A673 (cell line): Measurements from ENCODE around the gene SUPT20HL2. TPM values are rescaled to one million over a fixed set of nuclear protein-coding genes. Genes with fewer than 3 reads are reported as not detected.

Source experiments
- BruUV-seq: library from RNA; stranded (reverse); fragments of 400-500 nt; replicated peaks from 2 replicates; lab custom pipeline; 2021; lab: Mats Ljungman, UMichigan
- CTCF ChIA-PET: fragments of 300-600 bp; sonication (Branson Sonifier 250); formaldehyde crosslinking; loops from one replicate; lab custom pipeline; 2022; ENCODE audit warnings: antibody characterized with exemption; lab: Charles Lee
- POLR2A ChIA-PET: fragments of 300-600 bp; sonication (Branson Sonifier 250); formaldehyde crosslinking; loops from one replicate; lab custom pipeline; 2022; ENCODE audit warnings: antibody characterized with exemption; ENCODE audit not compliant: low non-redundant PET; lab: Charles Lee
- DNase-seq: peaks from one replicate; pipeline ENCODE4 v3.0.0-alpha.2; 2015; ENCODE audit warnings: low spot score
- H3K27ac ChIP-seq: fragments of 200-600 bp; sonication (generic); 2 replicates; pipeline ENCODE4 v1.5.1; 2016; ENCODE audit warnings: mixed run types, low read depth, mild to moderate bottlenecking, mixed read lengths, antibody characterized with exemption, low read length; ENCODE audit not compliant: poor library complexity, severe bottlenecking
- H3K27me3 ChIP-seq: fragments of 200-600 bp; sonication (generic); replicated peaks from 2 replicates; pipeline ENCODE4 v1.6.1; 2017; ENCODE audit warnings: mixed run types, low read depth, mild to moderate bottlenecking, mixed read lengths, antibody characterized with exemption, low read length; ENCODE audit not compliant: insufficient read depth, poor library complexity
- H3K36me3 ChIP-seq: fragments of 200-600 bp; sonication (generic); 2 replicates; pipeline ENCODE4 v1.6.1; 2016; ENCODE audit warnings: mixed run types, mild to moderate bottlenecking, mixed read lengths, antibody characterized with exemption, low read length; ENCODE audit not compliant: insufficient read depth, poor library complexity, severe bottlenecking
- H3K4me1 ChIP-seq: fragments of 200-600 bp; sonication (generic); 2 replicates; pipeline ENCODE4 v1.6.1; 2017; ENCODE audit warnings: mixed run types, mild to moderate bottlenecking, mixed read lengths, antibody characterized with exemption, low read length; ENCODE audit not compliant: insufficient read depth, poor library complexity, severe bottlenecking
- H3K4me3 ChIP-seq: fragments of 200-600 bp; sonication (generic); 2 replicates; pipeline ENCODE4 v1.5.1; 2016; ENCODE audit warnings: low read depth, mixed run types, mild to moderate bottlenecking, mixed read lengths, low read length; ENCODE audit not compliant: poor library complexity, severe bottlenecking
- H3K9me3 ChIP-seq: fragments of 200-600 bp; sonication (generic); 2 replicates; pipeline ENCODE4 v1.6.1; 2016; ENCODE audit warnings: mixed run types, low read depth, mild to moderate bottlenecking, mixed read lengths, antibody characterized with exemption, low read length; ENCODE audit not compliant: poor library complexity, severe bottlenecking
- CTCF ChIP-seq: fragments of 300-800, 200-600 bp; sonication (generic); conservative IDR thresholded peaks from 2 replicates; pipeline ENCODE4 v1.5.1; 2017; ENCODE audit warnings: low read depth, mild to moderate bottlenecking, antibody characterized with exemption, low read length, moderate library complexity, mixed read lengths
- EZH2 ChIP-seq: fragments of 200-600 bp; sonication (generic); IDR thresholded peaks from 2 replicates; pipeline ENCODE4 v1.6.1; 2017; ENCODE audit warnings: borderline replicate concordance, low read depth, mild to moderate bottlenecking, mixed read lengths, antibody characterized with exemption, low read length; ENCODE audit not compliant: poor library complexity, severe bottlenecking
- intact Hi-C: fragments of 100-400 bp; cut with micrococcal nuclease; formaldehyde crosslinking; loops from one replicate; pipeline ENCODE4 v1.10.0; 2022; ENCODE audit not compliant: unreplicated experiment
- total RNA-seq: library from RNA; stranded (reverse); gene quantifications from 2 replicates; pipeline ENCODE4 v1.2.3, GENCODE V29; 2021

The SUPT20HL2 gene
- total RNA-seq, 1 experiment from 2014 or later, result not detected

DNA sequence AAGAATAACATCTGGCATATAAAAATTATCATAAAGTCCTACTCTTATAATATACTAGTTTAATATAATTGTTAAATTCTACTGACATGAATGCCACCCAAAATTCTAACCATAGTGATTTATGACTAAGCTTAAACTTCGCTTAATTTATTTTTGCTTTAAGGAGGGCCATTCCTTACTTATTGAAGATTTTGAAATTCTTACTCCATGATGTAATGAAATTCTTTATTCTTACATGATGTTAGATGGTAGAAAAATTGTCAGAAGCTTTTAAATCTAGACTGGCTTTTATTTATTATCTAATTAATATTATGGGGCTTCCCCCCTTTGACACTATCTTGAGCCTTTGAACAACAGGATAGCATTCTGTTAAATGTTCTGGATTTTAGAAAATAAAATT, 19.5 kb upstream of the SUPT20HL2 start:
- DNase-seq, result peak; percentile 30
- Histone ChIP-seq H3K36me3 (no peaks in the 10 kb centered on the region), H3K27ac (no peak overlapping the region), H3K9me3 (no peaks in the 10 kb centered on the region), H3K4me3 (no peak overlapping the region), H3K4me1 (peaks cover 8% of the 10 kb centered on the region), H3K27me3 (peaks cover 11% of the 10 kb centered on the region)
- intact Hi-C loops, result no loop called here
- ChIA-PET CTCF (no interaction called here), POLR2A (no interaction called here)
- no TSS peak for BruUV-seq
- TF ChIP-seq CTCF (no peak), EZH2 (no peak)

DNA sequence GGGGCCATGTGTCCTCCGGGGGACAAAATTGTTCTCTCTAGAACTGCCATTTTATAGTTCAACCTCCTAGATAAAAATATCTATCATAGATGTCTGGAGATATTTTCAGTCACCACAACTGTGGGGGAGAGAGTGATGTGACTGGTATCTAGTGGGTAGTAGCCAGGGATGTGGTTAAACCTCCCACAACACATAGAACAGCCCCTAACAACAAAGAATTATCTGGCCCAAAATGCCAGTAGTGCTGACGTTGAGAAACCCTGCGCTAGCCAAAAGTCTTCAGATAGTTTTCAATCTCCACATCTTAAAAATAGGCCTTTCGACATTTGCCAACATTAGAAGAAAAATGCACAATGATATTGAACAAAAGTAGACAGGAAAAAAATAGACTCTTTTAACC, 19.0 kb upstream of the SUPT20HL2 start:
- intact Hi-C loops, result no loop called here
- TF ChIP-seq EZH2, result no peak
- TF ChIP-seq CTCF, result no peak
- Histone ChIP-seq H3K4me1 (peaks cover 8% of the 10 kb centered on the region), H3K27me3 (peaks cover 11% of the 10 kb centered on the region), H3K27ac (no peak overlapping the region), H3K4me3 (no peak overlapping the region), H3K9me3 (no peaks in the 10 kb centered on the region), H3K36me3 (no peaks in the 10 kb centered on the region)
- peak; percentile 14 for DNase-seq
- no TSS peak for BruUV-seq
- CTCF ChIA-PET, result no interaction called here
- POLR2A ChIA-PET, result no interaction called here

GRCh38 chrX:24325231-24325630, 11.4 kb upstream of the SUPT20HL2 start:
- no peak overlapping the region for H3K27ac ChIP-seq
- no peak for DNase-seq
- POLR2A ChIA-PET, result no interaction called here
- H3K36me3 ChIP-seq, result no peaks in the 10 kb centered on the region
- CTCF ChIA-PET, result no interaction called here
- intact Hi-C loops, result no loop called here
- BruUV-seq, result no TSS peak
- no peaks in the 10 kb centered on the region for H3K9me3 ChIP-seq
- H3K4me3 ChIP-seq, result no peak overlapping the region
- no peaks in the 10 kb centered on the region for H3K4me1 ChIP-seq
- TF ChIP-seq CTCF, result no peak
- TF ChIP-seq EZH2, result no peak
- H3K27me3 ChIP-seq, result peaks cover 10% of the 10 kb centered on the region
